GM21737 (cell line): ENCODE measurements around the gene FAM32A.

Experiments
- ATAC-seq: cut with Tn5 transposase; IDR thresholded peaks from one replicate; pipeline ENCODE4 v1.9.1; 2021; ENCODE audit warnings: mild to moderate bottlenecking, moderate library complexity; ENCODE audit not compliant: unreplicated experiment

The FAM32A gene

GRCh38 chr19:16185123-16185767 is at the start of gene FAM32A:
Gene FAM32A (plus strand): TSS chr19:16185410. CDS start chr19:16185443, 33 bp downstream.
- peak; percentile 89 for ATAC-seq

- no peak for ATAC-seq
Observed at GRCh38 chr19:16135430-16136127, 49.6 kb upstream of the FAM32A start.

- no peak for ATAC-seq
Observed at GRCh38 chr19:16136185-16136999, 48.8 kb upstream of the FAM32A start.

GRCh38 chr19:16139752-16140151 is 45.5 kb upstream of the FAM32A start:
- ATAC-seq: no peak

- ATAC-seq: peak; percentile 40
Observed at GRCh38 chr19:16141043-16141442, 44.2 kb upstream of the FAM32A start.

GRCh38 chr19:16142032-16142580 is 43.1 kb upstream of the FAM32A start:
- ATAC-seq: no peak

- peak; percentile 66 for ATAC-seq
Observed at GRCh38 chr19:16143399-16144215, 41.6 kb upstream of the FAM32A start, which contains the start of gene HSH2D. Gene HSH2D (plus strand): TSS chr19:16143685. CDS start chr19:16148751, 5,066 bp downstream.

GRCh38 chr19:16144216-16144581 is 41.0 kb upstream of the FAM32A start:
- no peak for ATAC-seq

- no peak for ATAC-seq
Observed at GRCh38 chr19:16146112-16146511, 39.1 kb upstream of the FAM32A start.

GRCh38 chr19:16148443-16149229 is 36.6 kb upstream of the FAM32A start:
- no peak for ATAC-seq

GRCh38 chr19:16153582-16154336 is 31.5 kb upstream of the FAM32A start:
- no peak for ATAC-seq

- ATAC-seq: no peak
Observed at GRCh38 chr19:16154557-16154956, 30.7 kb upstream of the FAM32A start.

- ATAC-seq: no peak
Observed at GRCh38 chr19:16155128-16155527, 30.1 kb upstream of the FAM32A start.

GRCh38 chr19:16156904-16157303 is 28.3 kb upstream of the FAM32A start:
- no peak for ATAC-seq

GRCh38 chr19:16157601-16158000 is 27.6 kb upstream of the FAM32A start:
- no peak for ATAC-seq

GRCh38 chr19:16159655-16160054 is 25.6 kb upstream of the FAM32A start:
- no peak for ATAC-seq

- ATAC-seq: no peak
Observed at GRCh38 chr19:16160445-16160942, 24.7 kb upstream of the FAM32A start.

GRCh38 chr19:16160943-16161560 is 24.2 kb upstream of the FAM32A start:
- ATAC-seq: no peak
